ENCODE data around the gene KCNQ1.

DNA sequence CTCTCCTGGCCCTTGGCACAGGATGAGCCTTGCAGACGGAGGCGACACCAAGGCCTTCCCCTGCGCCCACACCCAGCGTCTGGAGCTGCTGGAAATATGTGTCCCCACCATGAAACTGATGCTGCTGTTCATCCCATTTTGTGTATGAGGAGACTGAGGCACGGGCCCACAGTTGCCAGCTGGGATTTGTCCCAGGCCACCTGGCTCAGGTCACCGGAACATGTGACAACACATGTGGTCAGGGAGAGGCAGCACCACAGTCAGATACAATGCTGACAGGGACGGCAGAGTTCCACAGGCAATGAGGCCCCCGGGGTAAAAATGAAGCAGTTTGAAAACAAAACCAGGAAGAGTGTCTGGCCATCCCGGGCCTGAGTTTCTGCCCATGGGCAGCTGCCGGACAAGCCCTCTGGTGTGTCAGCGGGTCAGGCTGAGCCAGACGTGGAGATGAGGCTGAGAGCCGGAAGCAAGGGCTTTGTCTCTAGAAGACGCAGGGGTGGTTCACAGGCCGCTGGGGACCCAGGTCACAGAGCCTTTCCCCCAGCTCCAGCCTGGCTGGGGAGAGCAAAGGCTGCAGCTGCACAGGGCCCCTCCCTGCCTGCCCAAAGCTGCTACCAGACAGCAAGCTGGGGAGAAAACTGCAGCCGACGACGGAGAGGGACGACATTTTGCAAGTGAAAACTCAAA lies 360.0 kb downstream of the KCNQ1 start:
- TF ChIP-seq, protein P1, sequence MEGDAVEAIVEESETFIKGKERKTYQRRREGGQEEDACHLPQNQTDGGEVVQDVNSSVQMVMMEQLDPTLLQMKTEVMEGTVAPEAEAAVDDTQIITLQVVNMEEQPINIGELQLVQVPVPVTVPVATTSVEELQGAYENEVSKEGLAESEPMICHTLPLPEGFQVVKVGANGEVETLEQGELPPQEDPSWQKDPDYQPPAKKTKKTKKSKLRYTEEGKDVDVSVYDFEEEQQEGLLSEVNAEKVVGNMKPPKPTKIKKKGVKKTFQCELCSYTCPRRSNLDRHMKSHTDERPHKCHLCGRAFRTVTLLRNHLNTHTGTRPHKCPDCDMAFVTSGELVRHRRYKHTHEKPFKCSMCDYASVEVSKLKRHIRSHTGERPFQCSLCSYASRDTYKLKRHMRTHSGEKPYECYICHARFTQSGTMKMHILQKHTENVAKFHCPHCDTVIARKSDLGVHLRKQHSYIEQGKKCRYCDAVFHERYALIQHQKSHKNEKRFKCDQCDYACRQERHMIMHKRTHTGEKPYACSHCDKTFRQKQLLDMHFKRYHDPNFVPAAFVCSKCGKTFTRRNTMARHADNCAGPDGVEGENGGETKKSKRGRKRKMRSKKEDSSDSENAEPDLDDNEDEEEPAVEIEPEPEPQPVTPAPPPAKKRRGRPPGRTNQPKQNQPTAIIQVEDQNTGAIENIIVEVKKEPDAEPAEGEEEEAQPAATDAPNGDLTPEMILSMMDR (conservative IDR thresholded peaks at IDR 0.05) = no peak
- no peak for TF ChIP-seq EZH2 (IDR thresholded peaks at IDR 0.05; ENCODE audit: low read depth)
